Activated T-cell treated with anti-CD3 and anti-CD28 coated beads, Interleukin-2, amount 50 U/mL, for 4 hours (primary cell): ENCODE measurements around the gene AFDN. TPM values are rescaled to one million over a fixed set of nuclear protein-coding genes. Genes with fewer than 3 reads are reported as not detected.

ENCODE experiments used
- ATAC-seq, 2 donors: fragments of 200-7000 bp; cut with Tn5 transposase; one replicate each; pipeline ENCODE4 v1.10.0; 2021
- DNase-seq: peaks from one replicate; pipeline ENCODE4 v3.0.0-alpha.2; 2020
- H3K27me3 Mint-ChIP-seq: one replicate; pipeline ENCODE4 v1.8.0; 2021; ENCODE audit warnings: low read depth, mixed read lengths
- H3K36me3 Mint-ChIP-seq: one replicate; pipeline ENCODE4 v1.8.0; 2022; ENCODE audit warnings: mixed read lengths; ENCODE audit not compliant: insufficient read depth
- H3K4me1 Mint-ChIP-seq: one replicate; pipeline ENCODE4 v1.8.0; 2021; ENCODE audit warnings: low read depth, mixed read lengths
- H3K4me3 Mint-ChIP-seq: one replicate; pipeline ENCODE4 v1.8.0; 2021; ENCODE audit warnings: mild to moderate bottlenecking, moderate library complexity, mixed read lengths
- H3K9me3 Mint-ChIP-seq: one replicate; pipeline ENCODE4 v1.8.0; 2021; ENCODE audit warnings: mixed read lengths
- total RNA-seq, 3 donors: library from RNA; stranded (reverse); gene quantifications; one replicate each; pipeline ENCODE4 v1.2.1, GENCODE V29; 2021

AFDN gene
- total RNA-seq, 3 donors from 2014 or later, result 12.8 to 29.1 (median 17.9) TPM

- Mint-ChIP-seq H3K27me3 (peaks cover 9% of the 10 kb centered on the region), H3K4me3 (no peak overlapping the region), H3K9me3 (peaks cover 5% of the 10 kb centered on the region), H3K36me3 (no peaks in the 10 kb centered on the region), H3K4me1 (no peaks in the 10 kb centered on the region)
- ATAC-seq, result no peak
- DNase-seq, result no peak
Measured at GRCh38 chr6:168020242-168020641, 193.5 kb downstream of the AFDN start.

- no peaks in the 10 kb centered on the region for H3K36me3 Mint-ChIP-seq
- ATAC-seq, result no peak
- H3K4me1 Mint-ChIP-seq, result no peaks in the 10 kb centered on the region
- peaks cover 4% of the 10 kb centered on the region for H3K27me3 Mint-ChIP-seq
- no peak for DNase-seq
- peaks cover 5% of the 10 kb centered on the region for H3K9me3 Mint-ChIP-seq
- H3K4me3 Mint-ChIP-seq, result no peak overlapping the region
Measured at GRCh38 chr6:168021581-168021980, 194.9 kb downstream of the AFDN start.

Other genes starting within 250 kb of the AFDN start
- not detected for gene KIF25, start 170.8 kb downstream of the AFDN start, total RNA-seq